Measurements from ENCODE around the gene IRX2.

IRX2 gene

DNA sequence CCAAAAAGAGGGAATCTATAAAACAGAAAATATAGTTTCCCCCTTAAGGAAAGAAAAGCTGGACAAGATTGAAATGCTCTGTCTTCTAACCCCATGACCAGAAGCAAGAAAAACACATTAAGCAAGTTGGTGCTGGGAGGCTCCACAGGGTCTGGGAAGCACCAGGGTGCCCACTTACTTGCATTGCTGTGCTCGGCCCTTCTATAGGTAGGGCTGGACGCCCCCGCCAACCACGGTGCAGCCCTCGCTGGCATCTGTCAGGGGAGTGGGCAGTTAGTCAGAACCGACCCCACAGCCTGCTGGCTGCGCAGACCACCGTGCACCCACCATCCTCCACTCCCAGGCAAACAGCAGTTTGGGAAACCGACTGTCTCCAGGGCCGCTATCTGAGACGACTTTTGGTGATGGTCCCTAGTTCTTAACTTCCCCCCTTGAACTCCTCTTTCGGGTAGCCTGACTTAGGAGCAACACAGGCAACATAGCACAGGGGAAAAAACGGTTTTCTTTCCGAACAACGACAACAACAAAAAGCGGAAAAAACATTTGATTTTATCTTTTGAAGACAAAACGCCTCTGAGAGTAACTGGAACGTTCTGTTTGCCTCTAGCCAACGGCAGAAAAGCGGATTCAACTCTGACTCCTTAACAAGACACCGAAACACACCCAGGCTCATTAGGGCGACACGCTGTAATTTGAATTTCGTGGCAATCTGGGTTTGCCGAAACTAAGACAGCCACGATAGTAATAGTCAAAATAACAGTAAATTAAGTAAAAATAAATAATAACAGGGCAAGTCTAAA, 3.9 kb downstream of the IRX2 start:
- H3K4me3 ChIP-seq (replicated peaks; ENCODE audit: low read depth, low read length) = peak overlapping the region; percentile 36
- no peak for DNase-seq (ENCODE audit: low read depth)
- TF ChIP-seq CTCF (IDR thresholded peaks at IDR 0.05; ENCODE audit: low read length, missing control alignments) = no peak

GRCh38 chr5:2746561-2747032, 4.9 kb downstream of the IRX2 start:
- no peak for DNase-seq (ENCODE audit: low read depth)
- no peak for TF ChIP-seq CTCF (IDR thresholded peaks at IDR 0.05; ENCODE audit: low read length, missing control alignments)
- no peak overlapping the region for H3K4me3 ChIP-seq (replicated peaks; ENCODE audit: low read depth, low read length)

- no peak for DNase-seq (ENCODE audit: low read depth)
- no peak overlapping the region for H3K4me3 ChIP-seq (replicated peaks; ENCODE audit: low read depth, low read length)
- no peak for TF ChIP-seq CTCF (IDR thresholded peaks at IDR 0.05; ENCODE audit: low read length, missing control alignments)
These were observed 7.0 kb downstream of the IRX2 start for GRCh38 chr5:2744485-2744884.

GRCh38 chr5:2742921-2743679, 8.4 kb downstream of the IRX2 start:
- TF ChIP-seq CTCF (IDR thresholded peaks at IDR 0.05; ENCODE audit: low read length, missing control alignments) = no peak
- DNase-seq (ENCODE audit: low read depth) = no peak
- H3K4me3 ChIP-seq (replicated peaks; ENCODE audit: low read depth, low read length) = no peak overlapping the region

- no peak overlapping the region for H3K4me3 ChIP-seq (replicated peaks; ENCODE audit: low read depth, low read length)
- TF ChIP-seq CTCF (IDR thresholded peaks at IDR 0.05; ENCODE audit: low read length, missing control alignments) = no peak
- no peak for DNase-seq (ENCODE audit: low read depth)
These were observed 9.5 kb downstream of the IRX2 start for GRCh38 chr5:2741956-2742355.

DNA sequence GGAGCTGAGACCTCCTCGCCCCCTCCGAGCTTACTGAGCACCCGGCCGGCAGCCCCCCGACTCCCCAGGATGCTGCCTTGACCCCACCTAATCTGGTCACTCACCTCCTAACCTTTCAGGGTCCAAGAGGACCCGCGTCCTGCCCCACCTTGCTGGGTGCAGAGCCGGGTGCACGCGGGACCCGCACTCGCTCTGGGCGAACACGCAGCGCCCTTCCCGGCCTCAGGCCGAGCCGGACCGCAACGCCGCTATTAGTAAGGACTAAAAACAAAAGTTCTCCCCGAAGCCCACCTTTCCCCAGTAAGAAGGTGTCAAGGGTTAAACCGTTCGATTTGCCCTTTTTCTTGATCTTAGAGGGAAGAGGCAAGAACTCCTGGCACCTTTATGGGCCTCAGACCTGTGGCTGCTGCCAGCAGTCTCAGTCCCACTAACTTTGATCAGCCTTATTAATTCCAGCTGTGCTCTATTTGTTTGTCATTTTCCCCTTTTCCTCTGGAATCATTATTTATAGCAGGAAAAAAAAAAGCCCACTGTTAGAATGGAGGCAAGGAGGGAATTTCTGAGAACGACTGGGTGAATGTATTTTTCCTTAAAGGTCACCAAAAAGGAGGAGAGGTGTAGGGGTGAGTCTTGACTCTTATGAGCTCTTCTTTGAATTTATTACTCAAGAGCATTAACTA, 10.5 kb downstream of the IRX2 start:
- TF ChIP-seq CTCF (IDR thresholded peaks at IDR 0.05; ENCODE audit: low read length, missing control alignments) = no peak
- H3K4me3 ChIP-seq (replicated peaks; ENCODE audit: low read depth, low read length) = no peak overlapping the region
- DNase-seq (ENCODE audit: low read depth) = no peak
